Measurements from ENCODE around the gene STARD7.

- TF ChIP-seq CTCF (IDR thresholded peaks at IDR 0.05) (no peak), POLR2A (IDR thresholded peaks at IDR 0.05) (no peak), EP300 (IDR thresholded peaks at IDR 0.05) (no peak)
Measured at GRCh38 chr2:96156926-96157648, 51.5 kb downstream of the STARD7 start.

Data from sigmoid colon (tissue), 4 donors.